ENCODE measurements around the gene TRIP4. TPM values are rescaled to one million over a fixed set of nuclear protein-coding genes. Genes with fewer than 3 reads are reported as not detected.

TRIP4 gene
- total RNA-seq, 1 donor from 2014 or later: 10.1 TPM

DNA sequence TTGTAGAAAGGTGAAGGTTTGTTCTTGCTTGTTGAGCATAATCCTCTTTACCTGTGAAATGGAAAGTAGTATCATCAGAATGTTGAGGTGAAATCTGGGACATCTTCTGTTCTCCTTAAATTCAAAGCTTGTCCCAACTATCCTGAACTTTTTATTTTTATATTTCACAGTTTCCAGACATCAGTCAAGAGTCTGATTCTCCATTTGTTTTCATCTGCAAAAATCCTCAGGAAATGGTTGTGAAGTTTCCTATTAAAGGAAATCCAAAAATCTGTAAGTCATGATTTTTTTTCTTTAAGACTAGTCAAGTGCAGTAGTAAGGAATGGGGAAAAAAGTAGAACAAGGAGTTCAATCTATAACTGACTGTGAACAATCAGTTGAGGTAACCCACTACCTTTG lies 57.2 kb downstream of the TRIP4 start:
- peak in 1 of 2 donors; percentile 53 for DNase-seq (ENCODE audit: low read depth in 2 of 2)

DNA sequence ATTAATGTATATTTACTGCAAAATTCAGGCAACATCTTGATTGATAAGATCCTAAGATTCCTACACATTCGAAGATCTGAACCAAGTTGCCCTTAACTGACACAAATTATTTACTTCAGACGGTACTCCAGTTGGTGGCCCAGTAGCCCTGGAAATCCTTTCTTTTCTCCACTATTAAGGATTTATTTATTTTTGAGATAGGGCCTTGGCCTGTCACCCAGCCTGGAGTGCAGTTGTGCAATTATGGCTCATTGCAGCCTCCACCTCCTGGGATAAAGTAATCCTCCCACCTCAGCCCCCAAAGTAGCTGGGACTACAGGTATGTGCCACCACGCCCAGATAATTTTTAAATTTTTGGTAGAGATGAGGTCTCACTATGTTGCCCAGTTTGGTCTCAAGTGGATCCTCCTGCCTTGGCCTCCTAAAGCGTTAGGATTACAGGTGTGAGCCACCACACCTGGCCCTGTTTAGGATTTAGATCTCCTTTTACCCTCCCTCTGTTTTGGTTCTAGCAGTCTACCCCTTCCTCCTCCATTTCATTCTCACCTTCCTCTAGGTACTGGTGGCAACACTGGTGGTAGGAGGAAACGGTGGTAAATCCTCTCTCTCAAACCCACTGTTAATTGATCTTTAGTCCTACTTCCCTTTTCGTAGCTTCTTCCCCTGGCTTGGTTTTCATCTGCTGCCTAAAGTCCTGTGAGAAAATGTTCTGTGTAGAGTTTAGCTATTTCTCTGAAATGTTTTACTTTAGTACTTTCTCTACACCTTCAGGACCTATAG lies 60.1 kb downstream of the TRIP4 start:
- DNase-seq (ENCODE audit: low read depth in 2 of 2): no peak

DNA sequence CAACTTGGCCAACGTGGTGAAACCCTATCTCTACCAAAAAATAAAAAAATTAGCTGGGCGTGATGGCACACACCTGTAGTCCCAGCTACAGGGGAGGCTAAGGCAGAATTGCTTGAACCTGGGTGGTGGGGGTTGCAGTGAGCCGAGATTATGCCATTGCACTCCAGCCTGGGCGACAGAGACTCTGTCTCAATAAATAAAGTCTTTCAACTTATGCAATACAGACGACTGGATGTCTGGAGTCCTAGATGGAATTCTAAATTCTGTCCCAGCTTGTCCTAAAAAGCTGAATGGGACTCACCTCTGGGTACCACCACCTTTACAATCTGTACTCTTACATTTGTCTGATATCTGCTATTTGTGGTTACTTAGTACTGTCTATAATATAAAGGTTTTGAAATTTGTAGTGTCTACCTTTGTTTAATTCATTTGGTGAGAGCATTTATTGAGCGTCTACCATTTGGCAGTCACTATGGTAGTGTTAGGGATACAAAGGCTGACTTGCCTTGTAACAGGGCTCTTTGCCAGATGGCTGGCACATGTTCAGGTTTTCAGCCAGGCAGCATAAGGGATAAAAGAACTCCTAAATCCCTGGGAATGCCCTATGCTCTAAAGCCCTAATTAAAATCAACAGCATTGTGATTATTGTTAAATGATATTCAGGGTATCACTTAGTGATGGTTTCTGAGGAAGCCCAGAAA lies 65.5 kb downstream of the TRIP4 start:
- peak; percentile 38 to 84 for DNase-seq (ENCODE audit: low read depth in 2 of 2)

DNA sequence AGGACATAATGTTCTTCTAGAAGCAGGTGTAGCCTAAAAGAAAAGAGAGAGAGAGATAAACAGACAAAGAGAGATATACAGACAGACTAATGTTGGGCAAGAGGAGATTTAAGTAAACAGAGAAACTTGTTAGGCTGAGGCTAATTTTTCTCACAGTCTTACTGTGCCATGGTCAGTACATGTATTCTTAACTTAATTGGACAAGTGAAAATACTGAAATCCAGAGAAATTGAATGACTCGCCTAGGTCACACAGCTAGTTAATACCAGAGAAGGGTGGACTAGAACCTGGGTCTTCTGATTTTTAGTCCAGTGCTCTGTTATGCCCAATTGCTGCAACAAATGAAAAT lies 66.0 kb downstream of the TRIP4 start:
- no peak for DNase-seq (ENCODE audit: low read depth in 2 of 2)

DNA sequence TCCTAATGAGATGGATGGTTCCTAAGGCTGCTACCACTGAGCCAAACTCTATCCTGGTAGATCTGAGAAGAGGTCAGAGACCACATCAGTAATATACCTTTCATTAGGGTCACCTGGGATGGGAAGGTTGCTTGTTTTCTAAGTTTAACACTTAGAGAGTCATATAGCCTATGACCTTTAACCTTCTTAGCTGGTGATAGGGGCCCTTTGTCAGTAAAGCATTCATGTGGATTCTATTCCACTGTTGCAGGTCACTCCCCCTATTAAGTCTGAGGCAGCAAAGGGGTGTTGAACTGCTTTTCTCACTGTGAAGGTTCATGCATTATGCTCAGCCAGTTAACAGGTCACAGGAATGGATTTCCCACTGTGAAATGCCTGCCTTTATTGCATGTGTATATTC lies 66.6 kb downstream of the TRIP4 start:
- no peak for DNase-seq (ENCODE audit: low read depth in 2 of 2)

DNA sequence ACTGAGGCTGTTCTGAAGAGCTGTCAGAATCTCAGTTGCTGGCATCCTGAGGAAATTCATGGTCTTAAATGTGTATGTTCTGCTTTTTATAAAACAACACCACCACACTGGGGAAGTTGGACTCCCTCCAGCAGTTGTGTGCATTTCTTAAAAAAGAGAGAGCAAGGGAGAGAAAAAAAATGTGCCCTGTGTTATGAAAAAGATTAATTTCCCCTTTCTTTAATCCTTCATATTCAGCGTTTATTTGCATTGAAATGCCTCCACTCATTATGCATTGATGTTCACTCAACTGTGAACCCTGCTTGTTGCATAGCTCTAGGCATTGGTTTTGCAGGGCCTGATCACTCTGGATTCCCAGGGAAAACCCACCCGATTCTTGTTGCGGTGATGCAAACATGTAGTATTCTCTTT lies 68.3 kb downstream of the TRIP4 start:
- DNase-seq (ENCODE audit: low read depth in 2 of 2): peak in 1 of 2 donors; percentile 2

DNA sequence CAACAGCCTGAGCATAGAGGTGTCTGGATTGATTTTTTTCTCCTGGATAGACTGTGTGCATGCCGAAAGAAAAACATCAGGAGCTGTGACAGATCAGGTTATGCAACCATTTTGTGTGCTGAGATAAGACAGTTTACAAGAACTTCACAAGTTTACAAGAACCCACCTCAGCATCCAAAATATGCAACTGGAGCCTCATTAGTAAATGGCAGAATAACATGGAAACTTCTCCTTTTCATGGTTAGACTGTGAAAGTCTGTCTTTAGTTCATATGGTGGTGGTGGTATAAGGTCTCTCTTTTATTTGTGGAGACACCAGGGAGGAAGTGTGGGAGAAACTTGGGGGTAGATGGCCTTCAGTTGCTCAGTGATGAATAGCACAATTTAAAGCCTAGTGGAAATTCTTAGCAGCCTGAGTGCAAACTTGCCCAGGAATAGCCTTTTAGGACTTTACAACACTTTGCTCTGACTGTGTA lies 69.0 kb downstream of the TRIP4 start:
- DNase-seq (ENCODE audit: low read depth in 2 of 2): no peak

DNA sequence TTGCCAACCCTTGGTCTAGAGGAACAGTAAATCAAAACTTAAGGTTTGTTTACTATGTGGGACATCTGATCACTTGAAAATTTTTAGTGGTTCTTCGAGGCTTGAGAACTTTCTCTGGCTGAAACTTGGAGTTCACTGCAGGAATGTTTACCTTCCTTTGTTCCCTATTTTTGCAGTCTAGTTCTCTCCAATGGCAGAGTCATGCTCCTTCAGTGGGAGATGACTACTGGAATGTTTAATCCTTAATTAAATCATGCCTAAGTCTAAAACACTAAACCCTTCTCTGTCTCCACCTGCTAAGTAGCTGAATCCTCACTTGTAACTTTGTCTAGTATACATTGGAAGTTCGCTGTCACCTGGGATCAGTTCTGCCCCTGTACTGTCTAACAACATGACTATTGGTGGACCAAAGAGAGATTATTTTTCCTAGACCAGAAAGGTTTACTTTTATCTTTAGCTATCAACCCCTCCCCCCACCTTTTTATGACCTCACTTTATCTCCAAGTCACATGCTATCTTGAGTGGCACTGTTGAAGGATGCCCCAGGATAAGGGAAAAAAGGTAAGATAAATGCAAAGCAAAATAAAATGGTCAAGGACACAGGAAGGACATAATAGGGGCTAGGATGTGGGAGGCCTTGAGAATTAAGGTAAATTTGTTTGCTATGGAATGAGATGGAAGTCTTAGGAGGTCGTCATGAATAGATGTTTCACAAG lies 71.6 kb downstream of the TRIP4 start:
- DNase-seq (ENCODE audit: low read depth in 2 of 2): no peak

DNA sequence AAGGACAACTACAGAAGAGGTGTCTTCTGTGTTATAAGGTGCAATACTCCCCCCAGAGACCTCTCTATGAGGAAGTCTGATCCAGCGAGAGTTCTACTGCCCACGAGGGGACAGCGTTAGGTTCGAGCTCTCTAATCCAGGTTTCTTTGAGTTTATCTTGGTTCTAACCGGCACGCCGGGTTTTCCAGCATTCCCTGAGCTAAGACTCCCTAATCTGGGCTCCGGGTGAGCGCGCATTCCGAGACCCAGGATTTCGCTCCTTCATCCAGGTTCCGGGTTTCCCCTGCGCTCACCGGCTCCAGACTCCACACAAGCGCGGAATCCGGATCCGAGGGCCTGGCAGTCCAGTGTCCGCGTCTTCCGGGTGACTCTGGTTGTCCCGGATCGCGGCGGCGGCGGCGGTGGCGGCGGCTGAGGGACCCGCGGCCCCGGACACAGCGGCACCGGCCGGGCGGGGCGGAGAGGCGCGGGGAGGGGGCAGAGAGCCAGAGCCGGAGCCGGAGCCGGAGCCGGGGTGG lies 72.6 kb downstream of the TRIP4 start, which contains the start of gene ZNF609:
TSS of gene ZNF609 (plus strand) at position 373 of the 518 bp plus-strand sequence. CDS start 38,842 bp downstream, outside the sequence.
- DNase-seq (ENCODE audit: low read depth in 2 of 2): peak; percentile 91 to 94

DNA sequence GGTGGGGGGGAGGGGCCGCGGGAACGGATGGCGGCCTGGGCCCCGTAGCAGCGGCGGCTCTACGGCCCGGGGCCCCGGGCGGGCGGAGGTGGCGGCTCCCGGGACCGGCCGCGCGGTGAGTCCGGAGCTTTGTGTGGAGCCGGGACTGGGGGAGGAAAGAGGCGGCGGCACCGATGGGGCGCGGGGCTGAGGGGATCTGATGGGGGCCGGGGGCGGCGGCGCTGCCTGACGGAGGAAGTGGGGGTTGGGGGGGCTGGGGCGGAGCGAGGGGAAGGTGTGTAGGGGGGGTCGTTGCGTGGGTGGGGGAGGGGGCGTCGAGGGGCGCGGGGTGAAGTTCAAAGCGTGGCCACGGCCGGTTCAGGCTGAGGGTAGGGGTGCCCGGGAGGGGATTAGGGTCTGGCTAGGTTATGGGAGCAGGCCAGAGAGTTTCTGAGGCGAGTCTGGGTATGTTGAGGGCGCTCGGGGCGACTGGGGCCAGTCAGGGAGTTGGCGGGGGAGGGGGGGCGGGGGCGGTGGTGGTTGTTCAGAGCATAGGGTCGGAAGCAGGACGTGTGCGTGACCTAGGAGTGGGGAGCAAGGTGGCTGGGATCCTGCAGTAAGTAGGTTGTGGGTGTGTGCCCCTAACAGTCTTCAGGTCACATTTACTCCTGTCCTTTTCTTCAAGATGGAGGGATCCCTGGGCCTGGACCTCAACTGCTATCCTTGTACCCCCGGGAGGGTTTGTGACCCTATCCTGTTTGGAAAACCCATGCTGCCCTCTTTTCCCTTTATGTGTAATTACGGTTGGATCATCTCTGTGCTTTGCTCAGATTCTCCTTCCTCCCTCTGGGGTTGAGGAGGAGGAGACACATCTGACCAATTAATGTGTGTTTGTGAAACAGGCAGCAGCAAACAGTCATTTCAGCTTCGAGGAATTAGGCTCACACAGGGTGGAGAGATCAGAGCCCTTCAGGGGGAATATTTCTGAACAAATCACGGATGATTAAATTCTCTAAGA lies 73.4 kb downstream of the TRIP4 start:
- DNase-seq (ENCODE audit: low read depth in 2 of 2): peak; percentile 58 to 75

DNA sequence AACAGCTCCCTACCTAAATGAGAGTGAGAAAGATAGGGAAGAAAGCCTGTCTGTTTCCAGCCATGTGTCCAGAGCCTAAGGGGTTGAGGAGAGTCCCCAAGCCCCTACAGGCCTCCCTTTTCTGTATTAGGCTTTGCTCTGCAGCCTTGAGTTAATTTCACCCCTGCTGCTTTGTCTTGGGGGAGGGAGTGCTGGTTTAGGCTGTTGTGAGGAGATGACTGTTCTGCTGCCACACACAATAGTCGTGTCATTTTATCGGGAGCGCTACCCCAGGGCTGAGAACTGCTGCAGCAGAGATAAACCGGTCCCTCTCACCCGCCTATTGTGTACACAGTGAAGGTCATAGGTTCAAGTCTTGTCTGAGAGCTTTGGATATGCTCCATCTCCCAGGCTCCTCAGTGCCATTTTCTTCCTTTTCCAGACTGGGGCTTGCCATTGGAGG lies 74.1 kb downstream of the TRIP4 start:
- DNase-seq (ENCODE audit: low read depth in 2 of 2): peak; percentile 20 to 46

DNA sequence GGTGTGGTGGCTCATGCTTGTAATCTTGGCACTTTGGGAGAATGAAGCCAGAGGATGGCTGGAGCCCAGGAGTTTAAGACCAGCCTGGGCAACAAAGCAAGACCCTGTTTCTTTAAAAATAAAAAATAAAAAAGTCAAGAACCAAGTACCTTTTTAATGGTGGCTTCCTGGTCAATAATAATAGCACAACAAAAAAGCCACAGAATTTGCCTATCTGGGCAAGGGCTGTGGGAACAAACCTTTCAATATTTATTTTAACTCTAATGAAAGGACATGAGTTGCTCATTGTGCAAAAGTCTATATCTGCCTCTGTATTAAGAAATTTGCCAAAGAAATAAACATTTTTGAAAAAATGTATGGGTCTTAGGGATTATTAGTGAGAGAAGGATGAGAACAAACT lies 74.9 kb downstream of the TRIP4 start:
- DNase-seq (ENCODE audit: low read depth in 2 of 2): no peak

DNA sequence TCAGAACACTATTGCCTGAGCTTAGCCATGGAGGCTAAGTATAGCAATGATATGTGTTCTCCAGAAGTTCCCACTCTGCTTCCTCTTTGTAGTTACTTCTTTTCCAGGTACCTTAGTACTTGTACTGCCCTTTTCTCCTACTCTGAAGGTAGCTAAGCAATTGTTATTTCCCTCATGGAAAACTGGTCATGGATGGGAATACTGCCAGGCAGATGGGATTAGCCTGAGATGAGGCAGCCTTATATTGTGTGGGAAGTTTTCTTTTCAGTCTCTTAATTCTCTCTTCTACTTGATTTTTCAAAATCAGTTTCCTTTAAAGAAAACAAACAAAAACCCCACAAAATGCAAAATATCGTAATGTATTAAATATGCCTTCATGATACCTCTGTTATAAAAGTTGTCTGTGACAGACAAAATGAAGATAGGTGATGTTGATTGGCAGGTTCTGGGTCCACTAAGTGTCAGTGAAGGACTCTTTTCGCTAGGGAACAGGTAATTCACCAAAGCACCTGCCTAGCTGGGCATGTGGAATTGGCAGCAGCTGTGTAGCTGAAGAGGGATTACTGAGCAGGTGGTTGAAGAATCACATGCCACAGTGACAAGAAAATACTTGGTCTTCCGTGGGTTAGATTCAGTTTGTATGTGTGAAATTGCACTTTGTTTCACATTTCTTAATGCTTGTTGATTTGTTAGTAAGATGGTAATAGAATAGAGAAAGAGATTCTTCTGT lies 76.8 kb downstream of the TRIP4 start:
- peak; percentile 25 to 76 for DNase-seq (ENCODE audit: low read depth in 2 of 2)

DNA sequence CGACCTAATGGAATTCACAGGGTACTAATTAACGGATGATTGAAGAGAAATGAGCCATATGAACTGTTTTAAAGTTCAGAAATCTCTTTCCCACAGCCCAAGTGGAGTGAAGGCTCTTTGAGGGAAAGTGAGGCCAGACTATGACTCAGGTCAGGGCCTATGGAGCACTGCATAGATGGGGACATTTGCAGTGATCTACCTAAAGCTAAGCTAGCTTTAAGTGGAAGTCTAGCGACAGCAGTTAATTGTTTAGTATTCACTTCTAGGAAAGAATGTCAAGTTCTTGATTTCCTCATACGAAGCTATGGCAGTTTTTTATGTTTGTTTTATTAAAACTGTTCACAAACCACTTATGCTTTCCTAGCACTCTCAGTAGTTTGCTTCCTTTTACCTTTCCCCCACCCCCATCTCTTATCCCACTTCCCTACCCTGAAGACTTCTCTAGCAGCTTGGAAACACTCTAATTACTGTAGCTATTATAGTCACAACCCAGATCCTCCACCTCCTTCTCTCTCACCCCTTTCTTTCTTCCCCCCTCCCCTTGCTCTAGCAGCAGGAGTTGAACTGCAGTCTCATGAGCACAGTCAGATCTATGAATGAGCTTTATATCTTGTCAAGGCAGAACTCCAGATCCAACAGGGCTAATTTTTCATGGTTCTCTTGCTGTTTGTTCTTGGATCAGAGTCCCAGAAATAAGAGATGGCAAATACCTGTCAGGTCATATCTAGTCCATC lies 78.9 kb downstream of the TRIP4 start:
- DNase-seq (ENCODE audit: low read depth in 2 of 2): no peak

DNA sequence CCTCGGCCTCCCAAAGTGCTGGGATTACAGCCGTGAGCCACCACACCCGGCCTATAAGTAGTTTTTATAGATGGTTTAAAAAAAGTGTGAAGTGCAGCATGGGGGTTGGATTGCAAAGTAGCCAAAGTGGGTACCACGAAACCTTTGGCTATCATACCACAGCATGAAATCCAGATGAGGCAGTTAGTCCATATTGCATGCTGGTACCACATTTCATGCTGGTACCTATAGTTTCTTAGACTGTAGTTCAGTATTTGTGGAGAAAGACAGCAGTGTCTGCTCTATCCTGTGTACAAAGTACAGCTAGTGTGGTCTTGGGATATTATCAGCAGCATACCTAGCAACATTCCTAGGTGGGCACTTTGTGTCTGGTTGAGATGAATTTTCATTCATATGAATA lies 84.5 kb downstream of the TRIP4 start:
- DNase-seq (ENCODE audit: low read depth in 2 of 2): no peak

DNA sequence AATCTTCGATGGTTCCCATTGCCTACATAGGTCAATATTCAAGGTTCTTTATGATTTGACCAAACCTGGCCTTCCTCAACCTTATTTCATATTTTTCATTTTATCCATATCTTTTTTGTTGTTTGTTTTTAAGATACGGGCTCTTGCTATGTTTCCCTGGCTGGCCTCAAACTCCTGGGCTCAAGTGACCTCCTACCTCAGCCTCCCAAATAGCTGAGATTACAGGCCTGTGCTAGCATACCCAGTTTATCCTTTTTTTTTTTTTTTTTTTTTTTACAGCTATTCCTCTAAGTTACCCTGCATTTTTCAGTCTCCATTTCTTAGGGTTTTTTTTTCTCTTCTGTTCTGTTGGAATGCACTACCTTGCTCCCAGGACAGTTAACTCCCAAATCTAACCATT lies 87.2 kb downstream of the TRIP4 start:
- DNase-seq (ENCODE audit: low read depth in 2 of 2): no peak

DNA sequence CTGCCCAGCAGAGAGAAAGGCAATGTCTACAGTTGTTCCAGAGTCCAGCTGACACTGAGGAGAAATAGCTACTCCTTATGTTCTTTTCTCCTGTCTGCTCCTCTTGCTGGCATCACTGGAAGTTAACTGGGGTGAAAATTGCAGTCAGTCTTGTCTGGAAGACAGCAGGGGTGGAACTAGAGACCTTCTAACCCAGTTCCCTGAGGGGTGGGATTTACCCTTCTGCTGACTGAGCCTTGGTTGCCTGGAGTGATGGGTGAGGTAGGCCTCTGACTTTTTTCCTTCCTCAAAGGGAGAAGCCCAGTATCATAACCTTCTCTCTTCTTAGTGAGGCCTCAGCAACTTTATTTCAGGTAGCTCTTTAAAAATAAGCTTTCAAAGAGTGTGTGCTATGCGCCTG lies 88.9 kb downstream of the TRIP4 start:
- no peak for DNase-seq (ENCODE audit: low read depth in 2 of 2)

DNA sequence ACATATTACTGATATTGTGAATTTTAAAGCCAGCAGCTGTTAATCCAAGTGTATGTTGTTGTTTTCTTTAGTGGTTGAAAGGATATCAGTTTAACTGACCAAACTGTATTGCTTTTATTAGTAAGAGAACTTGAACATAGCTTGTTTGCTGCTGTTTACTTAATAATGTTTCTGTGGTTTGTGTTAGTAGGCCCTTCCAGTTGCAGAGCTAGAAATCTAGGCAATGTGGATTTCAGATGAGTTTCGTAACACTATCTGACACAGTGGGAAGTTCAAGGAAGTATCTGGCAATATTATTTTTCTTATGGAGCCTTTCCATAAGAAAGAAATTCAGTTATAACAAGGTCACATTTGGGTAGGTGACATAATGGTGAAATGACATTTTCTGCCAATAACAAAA lies 91.2 kb downstream of the TRIP4 start:
- DNase-seq (ENCODE audit: low read depth in 2 of 2): no peak

DNA sequence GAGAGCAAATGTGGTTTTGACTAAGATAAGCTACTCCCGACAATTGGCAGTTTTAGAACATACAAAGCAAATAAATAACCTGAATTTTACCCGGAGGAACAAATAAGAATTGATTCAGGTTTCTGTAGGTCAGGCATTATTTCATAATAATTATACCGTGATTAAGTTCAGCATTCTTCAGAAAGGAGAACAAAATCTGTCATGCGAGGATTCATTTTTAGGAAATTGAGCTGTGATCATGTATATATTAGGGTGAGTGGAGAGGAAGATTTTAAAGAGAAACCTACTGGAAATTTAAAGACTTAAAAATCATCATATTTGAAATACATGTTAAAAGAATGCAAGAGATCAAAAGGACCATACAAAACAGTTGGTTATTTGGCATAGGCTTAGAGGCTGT lies 93.3 kb downstream of the TRIP4 start:
- DNase-seq (ENCODE audit: low read depth in 2 of 2): no peak
